Measurements from ENCODE around the gene NOL6.
"Not testable (repeated sequence)": the region's sequence is repeated elsewhere in the genome, so short reads cannot be mapped to it uniquely, and the experiment has no call there.

NOL6 gene

GRCh38 chr9:33431420-33431819, 42.3 kb downstream of the NOL6 start:
- no peak for DNase-seq

GRCh38 chr9:33430942-33431341, 42.8 kb downstream of the NOL6 start:
- no peak for DNase-seq

- no peak for DNase-seq
Measured at GRCh38 chr9:33429256-33429985, 44.3 kb downstream of the NOL6 start.

GRCh38 chr9:33426843-33427293, 46.9 kb downstream of the NOL6 start:
- DNase-seq, result peak; percentile 40

- DNase-seq, result no peak
Measured at GRCh38 chr9:33425128-33425533, 48.6 kb downstream of the NOL6 start.

GRCh38 chr9:33424492-33424891, 49.2 kb downstream of the NOL6 start:
- not testable (repeated sequence) for DNase-seq

- DNase-seq, result not testable (repeated sequence)
Measured at GRCh38 chr9:33424043-33424442, 49.7 kb downstream of the NOL6 start.

GRCh38 chr9:33419708-33420303, 53.9 kb downstream of the NOL6 start:
- DNase-seq, result no peak

GRCh38 chr9:33418090-33418489, 55.6 kb downstream of the NOL6 start:
- DNase-seq, result no peak

- peak; percentile 81 for DNase-seq
Measured at GRCh38 chr9:33416996-33417395, 56.7 kb downstream of the NOL6 start.

- peak; percentile 98 for DNase-seq
Measured at GRCh38 chr9:33415501-33416038, 58.2 kb downstream of the NOL6 start.

GRCh38 chr9:33414889-33415500, 58.7 kb downstream of the NOL6 start:
- DNase-seq, result no peak

- DNase-seq, result peak; percentile 44
Measured at GRCh38 chr9:33414268-33414667, 59.5 kb downstream of the NOL6 start.

Data from CD4-positive, alpha-beta T cell treated with Interleukin-17A for 4 hours (primary cell).